Panc1 (cell line): ENCODE results near the gene NTNG2. TPM values are rescaled to one million over a fixed set of nuclear protein-coding genes. Genes with fewer than 3 reads are reported as not detected.

Experiments used
- ATAC-seq: fragments of 200-7000 bp; cut with Tn5 transposase; 2 replicates; pipeline ENCODE4 v1.9.1; 2020; ENCODE audit warnings: mild to moderate bottlenecking, moderate library complexity
- BruUV-seq: library from RNA; stranded (reverse); fragments of 400-500 nt; replicated peaks from 2 replicates; lab custom pipeline; 2021; lab: Mats Ljungman, UMichigan
- CTCF ChIA-PET: fragments of 300-600 bp; sonication (Branson Sonifier 250); formaldehyde crosslinking; loops from one replicate; lab custom pipeline; 2022; ENCODE audit warnings: antibody characterized with exemption; lab: Charles Lee
- POLR2A ChIA-PET: fragments of 300-600 bp; sonication (Branson Sonifier 250); formaldehyde crosslinking; loops from one replicate; lab custom pipeline; 2022; ENCODE audit warnings: antibody characterized with exemption; lab: Charles Lee
- DNase-seq: peaks from one replicate; pipeline ENCODE4 v3.0.0-alpha.2; 2010; ENCODE audit warnings: low read depth, low spot score
- H3K27ac ChIP-seq: 2 replicates; pipeline ENCODE4 v1.5.1; 2011; ENCODE audit warnings: mild to moderate bottlenecking, low read length, inconsistent platforms
- H3K27me3 ChIP-seq: fragments of 200-500 bp; sonication (Bioruptor generic); 2 replicates; pipeline ENCODE4 v1.6.0; 2014; ENCODE audit warnings: low read length, inconsistent platforms; ENCODE audit not compliant: control insufficient read depth, insufficient read depth
- H3K36me3 ChIP-seq: fragments of 200-500 bp; sonication (Bioruptor generic); 2 replicates; pipeline ENCODE4 v1.5.1; 2014; ENCODE audit warnings: inconsistent platforms, mild to moderate bottlenecking, low read length, moderate library complexity; ENCODE audit not compliant: control insufficient read depth, insufficient read depth
- H3K4me1 ChIP-seq: 2 replicates; pipeline ENCODE4 v1.5.1; 2011; ENCODE audit warnings: inconsistent platforms, mild to moderate bottlenecking, low read length, moderate library complexity; ENCODE audit not compliant: control insufficient read depth, insufficient read depth
- H3K4me3 ChIP-seq, 2 experiments: 2 replicates each; pipeline ENCODE4 v1.5.1; 2011 to 2012; ENCODE audit warnings: low read depth in 2 of 2, low read length in 2 of 2, mild to moderate bottlenecking in 2 of 2, inconsistent platforms in 1 of 2, moderate library complexity in 1 of 2
- H3K9me3 ChIP-seq: fragments of 200-500 bp; sonication (Bioruptor generic); 2 replicates; pipeline ENCODE4 v1.5.1; 2014; ENCODE audit warnings: low read depth, mild to moderate bottlenecking, inconsistent platforms, low read length, moderate library complexity; ENCODE audit not compliant: control insufficient read depth, insufficient read depth
- POLR2AphosphoS5 ChIP-seq: IDR thresholded peaks from 2 replicates; pipeline ENCODE4 v1.6.1; 2012; ENCODE audit warnings: mild to moderate bottlenecking, low read depth, low read length, moderate library complexity
- REST ChIP-seq, 2 experiments: IDR thresholded peaks; 2 replicates each; pipeline ENCODE4 v1.6.1; 2011 to 2012; ENCODE audit warnings: low read depth in 2 of 2, control low read depth in 1 of 2, low read length in 1 of 2, mild to moderate bottlenecking in 1 of 2, moderate library complexity in 1 of 2; ENCODE audit not compliant: insufficient read depth in 1 of 2
- SIN3A ChIP-seq: IDR thresholded peaks from 2 replicates; pipeline ENCODE4 v1.6.1; 2012; ENCODE audit warnings: low read depth, mild to moderate bottlenecking, low read length, moderate library complexity, borderline replicate concordance; ENCODE audit not compliant: insufficient read depth
- TCF7L2 ChIP-seq: IDR thresholded peaks from 2 replicates; pipeline ENCODE4 v1.6.1; 2011; ENCODE audit warnings: mild to moderate bottlenecking, low read depth, low read length, inconsistent platforms
- in situ Hi-C: cut with HindIII; loops from 2 replicates; pipeline ENCODE4 v1.10.0; 2016; ENCODE audit warnings: low sequenced_read_pairs, low pct_unique_long_range_greater_than_20kb
- intact Hi-C: fragments of 100-400 bp; cut with micrococcal nuclease; formaldehyde crosslinking; loops from one replicate; pipeline ENCODE4 v1.10.0; 2022; ENCODE audit not compliant: unreplicated experiment
- total RNA-seq: library from RNA; stranded (reverse); gene quantifications from one replicate; pipeline ENCODE4 v1.2.1, GENCODE V29; 2021; ENCODE audit not compliant: unreplicated experiment
- TF ChIP-seq, protein P1 (sequence below): fragments of 450-650 bp; IDR thresholded peaks from 2 replicates; pipeline ENCODE4 v1.5.1; 2017; ENCODE audit warnings: mild to moderate bottlenecking

Gene NTNG2
- total RNA-seq, 1 experiment from 2014 or later = 5.1 TPM

DNA sequence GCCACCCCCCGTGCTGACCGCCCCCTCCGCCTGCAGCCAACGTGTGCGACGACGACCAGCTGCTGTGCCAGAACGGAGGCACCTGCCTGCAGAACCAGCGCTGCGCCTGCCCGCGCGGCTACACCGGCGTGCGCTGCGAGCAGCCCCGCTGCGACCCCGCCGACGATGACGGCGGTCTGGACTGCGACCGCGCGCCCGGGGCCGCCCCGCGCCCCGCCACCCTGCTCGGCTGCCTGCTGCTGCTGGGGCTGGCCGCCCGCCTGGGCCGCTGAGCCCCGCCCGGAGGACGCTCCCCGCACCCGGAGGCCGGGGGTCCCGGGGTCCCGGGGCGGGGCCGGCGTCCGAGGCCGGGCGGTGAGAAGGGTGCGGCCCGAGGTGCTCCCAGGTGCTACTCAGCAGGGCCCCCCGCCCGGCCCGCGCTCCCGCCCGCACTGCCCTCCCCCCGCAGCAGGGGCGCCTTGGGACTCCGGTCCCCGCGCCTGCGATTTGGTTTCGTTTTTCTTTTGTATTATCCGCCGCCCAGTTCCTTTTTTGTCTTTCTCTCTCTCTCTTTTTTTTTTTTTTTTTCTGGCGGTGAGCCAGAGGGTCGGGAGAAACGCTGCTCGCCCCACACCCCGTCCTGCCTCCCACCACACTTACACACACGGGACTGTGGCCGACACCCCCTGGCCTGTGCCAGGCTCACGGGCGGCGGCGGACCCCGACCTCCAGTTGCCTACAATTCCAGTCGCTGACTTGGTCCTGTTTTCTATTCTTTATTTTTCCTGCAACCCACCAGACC lies 80.2 kb downstream of the NTNG2 start:
- TF ChIP-seq REST (IDR thresholded peaks at IDR 0.05; ENCODE audit: insufficient read depth in 1 of 2, low read depth in 2 of 2, low read length in 1 of 2) = no peak
- TF ChIP-seq POLR2AphosphoS5 = no peak
- no peak for TF ChIP-seq SIN3A
- TF ChIP-seq, protein P1, sequence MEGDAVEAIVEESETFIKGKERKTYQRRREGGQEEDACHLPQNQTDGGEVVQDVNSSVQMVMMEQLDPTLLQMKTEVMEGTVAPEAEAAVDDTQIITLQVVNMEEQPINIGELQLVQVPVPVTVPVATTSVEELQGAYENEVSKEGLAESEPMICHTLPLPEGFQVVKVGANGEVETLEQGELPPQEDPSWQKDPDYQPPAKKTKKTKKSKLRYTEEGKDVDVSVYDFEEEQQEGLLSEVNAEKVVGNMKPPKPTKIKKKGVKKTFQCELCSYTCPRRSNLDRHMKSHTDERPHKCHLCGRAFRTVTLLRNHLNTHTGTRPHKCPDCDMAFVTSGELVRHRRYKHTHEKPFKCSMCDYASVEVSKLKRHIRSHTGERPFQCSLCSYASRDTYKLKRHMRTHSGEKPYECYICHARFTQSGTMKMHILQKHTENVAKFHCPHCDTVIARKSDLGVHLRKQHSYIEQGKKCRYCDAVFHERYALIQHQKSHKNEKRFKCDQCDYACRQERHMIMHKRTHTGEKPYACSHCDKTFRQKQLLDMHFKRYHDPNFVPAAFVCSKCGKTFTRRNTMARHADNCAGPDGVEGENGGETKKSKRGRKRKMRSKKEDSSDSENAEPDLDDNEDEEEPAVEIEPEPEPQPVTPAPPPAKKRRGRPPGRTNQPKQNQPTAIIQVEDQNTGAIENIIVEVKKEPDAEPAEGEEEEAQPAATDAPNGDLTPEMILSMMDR = no peak
- TF ChIP-seq TCF7L2 = no peak
- H3K9me3 ChIP-seq = no peaks in the 10 kb centered on the region
- DNase-seq (no peak), ATAC-seq (peak; percentile 5)
- in situ Hi-C loops = no loop called here
- ChIA-PET POLR2A (no interaction called here), CTCF (no interaction called here)
- no TSS peak for BruUV-seq
- no peaks in the 10 kb centered on the region for H3K36me3 ChIP-seq
- H3K27ac ChIP-seq = no peak overlapping the region
- H3K27me3 ChIP-seq = no peaks in the 10 kb centered on the region
- H3K4me3 ChIP-seq = peak overlapping the region; percentile 42 to 58
- H3K4me1 ChIP-seq = no peaks in the 10 kb centered on the region; the same call in none of the 2 replicates
- intact Hi-C loops = no loop called here

DNA sequence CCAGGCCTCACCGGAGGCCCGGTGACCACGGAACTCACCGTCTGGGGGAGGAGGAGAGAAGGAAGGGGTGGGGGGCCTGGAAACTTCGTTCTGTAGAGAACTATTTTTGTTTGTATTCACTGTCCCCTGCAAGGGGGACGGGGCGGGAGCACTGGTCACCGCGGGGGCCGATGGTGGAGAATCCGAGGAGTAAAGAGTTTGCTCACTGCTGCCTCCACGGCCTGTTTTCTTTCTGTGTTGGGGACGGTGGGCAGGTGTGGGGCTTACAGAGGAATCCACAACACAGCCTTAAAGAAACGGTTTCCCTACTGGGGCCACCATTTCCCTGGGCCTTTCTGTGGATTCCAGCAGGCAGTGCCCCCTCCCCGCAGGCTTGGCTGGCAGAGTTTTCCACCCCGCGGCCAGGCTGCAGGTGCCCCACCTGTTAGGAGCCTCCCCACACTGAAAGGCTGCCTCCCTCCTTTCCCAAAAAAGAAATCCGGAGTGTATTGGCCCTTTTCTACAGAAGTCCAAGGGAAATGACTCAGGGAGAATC lies 80.8 kb downstream of the NTNG2 start:
- ATAC-seq (no peak), DNase-seq (no peak)
- ChIA-PET POLR2A (no interaction called here), CTCF (no interaction called here)
- no peaks in the 10 kb centered on the region for H3K27me3 ChIP-seq
- H3K4me3 ChIP-seq = peak overlapping the region; percentile 42 to 51
- in situ Hi-C loops (no loop called here), intact Hi-C loops (no loop called here)
- no TSS peak for BruUV-seq
- TF ChIP-seq SIN3A (no peak), REST (IDR thresholded peaks at IDR 0.05; ENCODE audit: insufficient read depth in 1 of 2, low read depth in 2 of 2, low read length in 1 of 2) (no peak), POLR2AphosphoS5 (no peak), TCF7L2 (no peak)
- TF ChIP-seq, protein P1 = no peak
- no peaks in the 10 kb centered on the region; the same call in none of the 2 replicates for H3K4me1 ChIP-seq
- no peaks in the 10 kb centered on the region for H3K9me3 ChIP-seq
- H3K36me3 ChIP-seq = no peaks in the 10 kb centered on the region
- no peak overlapping the region for H3K27ac ChIP-seq
